Activated naive CD4-positive, alpha-beta T cell treated with anti-CD3 and anti-CD28 coated beads, Interleukin-2, amount 10 ng/mL, durations not matched to agents 7 days and 5 days (primary cell): ENCODE measurements around the gene TMEM134.

Experiments
- CTCF ChIA-PET: fragments of 350-600 bp; sonication (Branson Sonifier 250); formaldehyde crosslinking; loops from one replicate; lab custom pipeline; 2021; ENCODE audit warnings: antibody characterized with exemption; lab: Charles Lee
- DNase-seq: peaks from one replicate; pipeline ENCODE4 v3.0.0-alpha.2; 2020
- H3K27ac Mint-ChIP-seq: one replicate; pipeline ENCODE4 v1.8.0; 2021; ENCODE audit warnings: mild to moderate bottlenecking, moderate library complexity, mixed read lengths
- H3K27me3 Mint-ChIP-seq: one replicate; pipeline ENCODE4 v1.8.0; 2021; ENCODE audit warnings: mild to moderate bottlenecking, mixed read lengths
- H3K36me3 Mint-ChIP-seq: one replicate; pipeline ENCODE4 v1.8.0; 2021; ENCODE audit warnings: mixed read lengths
- H3K4me1 Mint-ChIP-seq: one replicate; pipeline ENCODE4 v1.8.0; 2021; ENCODE audit warnings: mixed read lengths
- H3K4me3 Mint-ChIP-seq: one replicate; pipeline ENCODE4 v1.8.0; 2021; ENCODE audit warnings: mild to moderate bottlenecking, moderate library complexity, mixed read lengths
- H3K9me3 Mint-ChIP-seq: one replicate; pipeline ENCODE4 v1.8.0; 2021; ENCODE audit warnings: mixed read lengths

The TMEM134 gene

DNA sequence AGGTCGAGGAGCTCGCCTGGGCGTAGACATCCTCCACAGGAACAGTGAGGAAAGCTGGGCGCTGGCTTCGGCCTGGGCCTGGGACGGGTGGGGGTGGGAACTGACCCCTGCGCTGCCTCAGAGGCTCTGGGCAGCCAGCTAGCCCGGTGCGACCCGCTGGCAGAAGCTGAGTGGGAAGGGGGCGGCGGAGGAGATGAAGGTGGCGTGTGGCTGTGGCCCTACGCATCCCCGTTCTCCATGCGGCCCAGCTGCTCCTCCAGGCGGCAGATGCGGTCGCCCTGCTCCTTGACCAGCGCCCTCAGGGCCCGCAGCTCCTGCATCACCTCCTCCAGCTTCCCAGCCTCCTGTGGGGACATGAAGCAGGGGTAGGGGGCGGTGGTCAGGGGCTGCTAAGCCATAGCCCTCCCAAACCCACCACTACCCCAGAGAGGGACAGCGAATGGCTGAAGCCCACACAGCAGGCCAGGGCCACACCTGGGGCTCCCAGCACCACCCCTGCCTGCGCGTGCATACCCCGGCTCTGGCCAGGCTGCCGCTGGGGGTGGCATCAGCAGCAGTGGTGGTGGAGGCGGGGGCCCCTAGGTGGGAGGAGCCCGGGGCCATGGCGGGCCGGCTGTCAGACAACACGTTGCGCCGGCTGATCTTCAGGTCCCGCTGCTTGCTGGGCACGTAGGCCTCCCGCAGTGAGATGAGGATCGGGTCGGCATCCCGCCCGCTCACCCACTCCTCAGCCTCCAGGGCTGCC lies 30.7 kb downstream of the TMEM134 start:
- Mint-ChIP-seq H3K9me3 (no peaks in the 10 kb centered on the region), H3K27me3 (peaks cover 4% of the 10 kb centered on the region), H3K36me3 (peaks cover 48% of the 10 kb centered on the region), H3K27ac (peak overlapping the region; percentile 97), H3K4me1 (peaks cover 64% of the 10 kb centered on the region), H3K4me3 (peak overlapping the region; percentile 100)
- CTCF ChIA-PET: interaction anchor here (0.6 to 6.3 kb wide), 18 partner anchors 9 to 87 kb away, joined by 3 to 36 read pairs (median 4); partner anchors contain the start of genes CDK2AP2, PPP1CA and TBC1D10C
- peak; percentile 90 for DNase-seq

DNA sequence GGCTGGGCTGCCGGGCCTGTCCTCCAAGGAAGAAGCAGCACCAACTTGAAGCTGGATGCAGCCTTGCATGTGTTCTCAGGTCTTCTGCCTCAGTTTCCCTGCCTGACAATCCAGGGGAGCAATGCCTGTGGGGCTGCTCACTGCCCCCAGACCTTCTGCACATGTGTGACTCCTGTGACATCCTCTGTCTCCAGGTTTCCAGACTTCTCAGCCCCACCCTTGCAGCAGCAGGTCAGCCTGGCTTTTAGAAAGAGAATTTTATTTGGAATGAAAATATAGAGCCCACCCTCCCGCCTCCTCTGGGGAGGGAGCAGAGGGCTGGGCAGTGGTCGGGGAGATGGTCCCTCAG lies 31.3 kb downstream of the TMEM134 start:
- peak overlapping the region; percentile 100 for H3K4me3 Mint-ChIP-seq

DNA sequence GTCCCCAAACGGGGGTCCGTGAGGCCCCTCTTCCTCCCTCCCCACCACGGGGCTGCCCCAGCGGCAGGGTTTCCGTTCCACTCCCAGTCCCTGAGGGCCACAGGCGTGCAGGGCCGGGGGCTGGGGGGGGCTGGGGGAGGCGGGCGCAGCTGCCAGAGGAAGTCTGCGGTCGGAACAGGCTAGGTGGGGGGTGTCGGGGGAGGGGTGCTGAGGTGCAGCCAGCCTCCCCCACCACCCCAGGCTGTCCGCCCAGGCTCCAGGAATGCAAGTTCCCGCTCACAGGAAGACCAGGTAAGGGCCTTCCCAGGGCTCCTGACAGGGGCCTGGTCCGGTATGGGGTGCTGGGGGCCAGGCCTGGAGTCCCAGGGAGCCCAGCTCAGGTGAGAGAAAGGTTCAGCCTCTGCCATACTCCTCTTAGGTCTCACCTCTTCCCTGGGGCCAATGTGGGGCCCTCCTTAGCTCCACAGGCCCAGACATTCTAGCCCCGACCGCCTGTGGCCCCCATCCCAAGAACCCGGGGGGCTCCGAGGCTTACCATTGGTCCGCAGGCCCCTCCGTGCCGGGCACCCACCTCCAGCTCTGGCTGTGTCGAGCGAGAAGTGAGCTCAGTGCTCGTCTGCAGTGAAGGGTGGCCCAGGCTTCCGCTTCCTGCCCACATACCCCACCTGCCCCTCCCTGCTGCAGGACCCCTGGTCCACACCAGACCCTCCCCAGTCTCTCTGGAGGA lies 31.8 kb downstream of the TMEM134 start, which contains the start of gene PTPRCAP:
Gene PTPRCAP (minus strand): TSS at position 601 of the 727 bp plus-strand sequence. CDS start 63 bp downstream, at position 538.
- peaks cover 51% of the 10 kb centered on the region for H3K36me3 Mint-ChIP-seq
- H3K4me1 Mint-ChIP-seq: peaks cover 65% of the 10 kb centered on the region
- H3K27ac Mint-ChIP-seq: peak within 1 kb of the TSS; percentile 97
- peak within 1 kb of the TSS; percentile 100 for H3K4me3 Mint-ChIP-seq
- H3K27me3 Mint-ChIP-seq: peaks cover 4% of the 10 kb centered on the region
- peak; percentile 88 for DNase-seq
- no peaks in the 10 kb centered on the region for H3K9me3 Mint-ChIP-seq
- CTCF ChIA-PET: interaction anchor here (0.6 to 6.3 kb wide), 10 partner anchors 8 to 51 kb away, joined by 3 to 36 read pairs (median 5); partner anchors contain the start of genes PPP1CA, RPS6KB2 and TBC1D10C

More for the DNA sequence above, 31.3 kb downstream of the TMEM134 start:
- Mint-ChIP-seq H3K9me3 (no peaks in the 10 kb centered on the region), H3K4me1 (peaks cover 66% of the 10 kb centered on the region), H3K36me3 (peaks cover 48% of the 10 kb centered on the region), H3K27me3 (peaks cover 4% of the 10 kb centered on the region), H3K27ac (peak overlapping the region; percentile 97)
- no peak for DNase-seq
- CTCF ChIA-PET: interaction anchor here (0.6 to 6.3 kb wide), 14 partner anchors 9 to 70 kb away, joined by 3 to 36 read pairs (median 4); partner anchors contain the start of genes CDK2AP2, PPP1CA, RPS6KB2 and TBC1D10C

DNA sequence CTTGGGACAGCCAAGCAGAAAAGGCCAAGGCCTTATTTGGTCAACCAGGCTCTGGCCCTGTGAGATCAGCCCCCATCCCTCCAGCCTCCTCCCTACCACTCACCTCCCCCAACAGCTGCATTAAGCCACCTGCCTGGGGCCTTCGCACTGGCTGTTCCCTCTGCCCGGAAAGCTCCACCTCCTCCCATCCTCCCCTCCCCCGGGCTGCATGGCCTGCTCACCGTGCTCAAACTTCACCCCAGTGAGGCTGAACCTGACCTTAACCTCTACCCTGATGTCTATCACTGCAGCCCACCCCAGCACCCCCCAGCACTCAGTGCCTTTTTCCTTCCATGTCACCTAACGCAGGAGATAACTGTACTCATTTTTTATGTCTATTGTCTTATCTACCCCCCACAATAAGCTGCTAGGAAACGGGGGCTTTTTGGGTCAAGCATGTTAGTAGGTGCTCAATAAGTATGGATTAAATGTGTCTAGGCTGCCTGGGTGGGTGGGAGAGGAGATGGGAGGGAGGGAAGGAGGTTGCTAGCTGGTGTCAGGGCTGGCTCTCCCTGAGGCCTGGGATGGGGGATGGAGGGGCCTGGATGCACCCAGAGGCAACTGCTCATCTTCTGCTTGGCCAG lies 32.5 kb downstream of the TMEM134 start:
- H3K36me3 Mint-ChIP-seq: peaks cover 56% of the 10 kb centered on the region
- peak; percentile 80 for DNase-seq
- H3K4me3 Mint-ChIP-seq: peak overlapping the region; percentile 100
- H3K27ac Mint-ChIP-seq: peak overlapping the region; percentile 97
- CTCF ChIA-PET: interaction anchor here (1.1 to 6.3 kb wide), 6 partner anchors 8 to 48 kb away, joined by 3 to 36 read pairs (median 6); partner anchors contain the start of genes PPP1CA, RPS6KB2 and TBC1D10C
- peaks cover 65% of the 10 kb centered on the region for H3K4me1 Mint-ChIP-seq
- no peaks in the 10 kb centered on the region for H3K9me3 Mint-ChIP-seq
- H3K27me3 Mint-ChIP-seq: peaks cover 4% of the 10 kb centered on the region

DNA sequence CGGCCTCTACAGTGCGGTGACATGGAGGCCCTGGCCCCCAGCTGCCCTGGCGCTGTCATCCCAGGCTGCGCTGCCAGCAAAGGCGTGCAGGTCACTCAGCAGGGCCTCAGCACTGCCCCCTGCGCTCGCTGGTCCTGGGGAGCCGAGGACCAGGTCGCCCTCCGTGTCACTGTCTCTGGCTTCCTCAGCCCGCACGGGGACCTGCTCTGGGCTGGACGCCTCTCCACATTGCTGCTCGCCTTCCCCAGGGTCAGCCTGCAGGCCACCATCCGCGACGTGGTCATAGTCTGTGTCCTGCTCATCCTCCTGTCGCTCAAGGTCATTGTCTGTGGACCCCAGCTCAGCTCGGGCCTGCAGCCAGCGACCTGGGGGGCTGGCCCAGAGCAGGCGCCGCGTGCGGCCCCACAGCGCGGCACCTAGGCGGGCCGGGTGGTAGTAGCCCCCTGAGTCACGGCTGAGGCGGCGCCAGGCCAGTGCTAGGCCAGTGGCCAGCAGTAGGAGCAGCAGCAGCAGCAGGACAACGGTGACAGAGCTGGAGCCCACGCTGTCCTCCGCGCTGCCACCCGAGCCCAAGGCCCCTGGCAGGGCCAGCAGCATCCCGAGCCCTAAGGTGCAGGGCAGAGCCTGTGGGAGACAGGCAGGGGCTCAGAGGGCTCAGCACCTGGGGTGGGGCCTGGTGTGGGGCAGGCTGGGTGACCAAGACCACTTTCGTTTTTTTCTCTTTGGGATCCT lies 33.2 kb downstream of the TMEM134 start:
- Mint-ChIP-seq H3K9me3 (no peaks in the 10 kb centered on the region), H3K27me3 (peaks cover 4% of the 10 kb centered on the region), H3K36me3 (peaks cover 54% of the 10 kb centered on the region), H3K4me1 (peaks cover 61% of the 10 kb centered on the region), H3K4me3 (peak overlapping the region; percentile 100), H3K27ac (peak overlapping the region; percentile 97)
- no peak for DNase-seq
- CTCF ChIA-PET: interaction anchor here (1.8 to 6.3 kb wide), 4 partner anchors 7 to 34 kb away, joined by 5 to 36 read pairs (median 10); partner anchors contain the start of genes PPP1CA, RPS6KB2 and TBC1D10C

DNA sequence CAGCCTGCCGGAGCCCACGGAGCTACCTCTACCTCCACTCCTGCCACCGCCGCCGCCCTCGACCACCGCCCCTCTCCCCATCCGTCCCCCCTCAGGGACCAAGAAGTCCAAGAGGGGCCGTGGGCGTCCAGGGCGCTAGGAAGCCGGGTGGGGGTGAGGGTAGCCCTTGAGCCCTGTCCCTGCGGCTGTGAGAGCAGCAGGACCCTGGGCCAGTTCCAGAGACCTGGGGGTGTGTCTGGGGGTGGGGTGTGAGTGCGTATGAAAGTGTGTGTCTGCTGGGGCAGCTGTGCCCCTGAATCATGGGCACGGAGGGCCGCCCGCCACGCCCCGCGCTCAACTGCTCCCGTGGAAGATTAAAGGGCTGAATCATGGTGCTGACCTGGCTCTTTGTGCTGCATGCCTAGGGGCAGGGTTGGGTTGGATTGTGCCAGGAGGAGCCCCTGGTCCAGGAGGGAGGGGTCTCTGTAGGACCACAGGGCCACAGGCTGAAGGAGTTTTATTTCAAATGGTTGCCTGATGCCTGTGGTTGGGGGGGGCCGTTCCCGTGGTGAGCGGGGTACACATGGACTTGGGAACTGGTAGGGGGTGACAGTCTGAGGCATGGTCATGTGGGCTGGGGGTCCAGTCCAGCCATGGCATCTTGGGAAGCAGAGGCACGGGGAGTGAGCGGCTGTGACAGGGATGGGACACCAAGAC lies 33.9 kb downstream of the TMEM134 start:
- Mint-ChIP-seq H3K27ac (peak overlapping the region; percentile 84), H3K9me3 (no peaks in the 10 kb centered on the region), H3K36me3 (peaks cover 52% of the 10 kb centered on the region), H3K27me3 (peaks cover 4% of the 10 kb centered on the region), H3K4me1 (peaks cover 58% of the 10 kb centered on the region), H3K4me3 (peak overlapping the region; percentile 100)
- CTCF ChIA-PET: no interaction called here
- DNase-seq: no peak

DNA sequence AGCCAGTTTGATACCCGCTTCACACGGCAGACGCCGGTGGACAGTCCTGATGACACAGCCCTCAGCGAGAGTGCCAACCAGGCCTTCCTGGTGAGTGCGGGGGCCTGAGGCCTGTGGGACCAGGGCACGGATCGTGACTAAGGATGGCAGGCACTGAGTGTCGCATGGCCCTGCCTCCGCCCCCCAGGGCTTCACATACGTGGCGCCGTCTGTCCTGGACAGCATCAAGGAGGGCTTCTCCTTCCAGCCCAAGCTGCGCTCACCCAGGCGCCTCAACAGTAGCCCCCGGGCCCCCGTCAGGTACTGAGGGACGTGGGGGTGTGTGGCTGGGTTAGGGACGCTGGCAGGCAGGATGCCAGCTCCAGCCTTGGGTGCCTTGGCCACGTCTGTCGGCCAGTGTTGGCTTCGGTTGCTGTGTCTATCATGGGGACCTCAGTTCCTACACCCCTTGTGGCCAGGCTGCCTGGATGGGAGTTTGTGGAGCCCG lies 34.6 kb downstream of the TMEM134 start:
- H3K36me3 Mint-ChIP-seq: peaks cover 46% of the 10 kb centered on the region
- CTCF ChIA-PET: no interaction called here
- peaks cover 4% of the 10 kb centered on the region for H3K27me3 Mint-ChIP-seq
- H3K4me1 Mint-ChIP-seq: peaks cover 58% of the 10 kb centered on the region
- no peak for DNase-seq
- peak overlapping the region; percentile 37 for H3K4me3 Mint-ChIP-seq
- no peaks in the 10 kb centered on the region for H3K9me3 Mint-ChIP-seq
- peak overlapping the region; percentile 75 for H3K27ac Mint-ChIP-seq

DNA sequence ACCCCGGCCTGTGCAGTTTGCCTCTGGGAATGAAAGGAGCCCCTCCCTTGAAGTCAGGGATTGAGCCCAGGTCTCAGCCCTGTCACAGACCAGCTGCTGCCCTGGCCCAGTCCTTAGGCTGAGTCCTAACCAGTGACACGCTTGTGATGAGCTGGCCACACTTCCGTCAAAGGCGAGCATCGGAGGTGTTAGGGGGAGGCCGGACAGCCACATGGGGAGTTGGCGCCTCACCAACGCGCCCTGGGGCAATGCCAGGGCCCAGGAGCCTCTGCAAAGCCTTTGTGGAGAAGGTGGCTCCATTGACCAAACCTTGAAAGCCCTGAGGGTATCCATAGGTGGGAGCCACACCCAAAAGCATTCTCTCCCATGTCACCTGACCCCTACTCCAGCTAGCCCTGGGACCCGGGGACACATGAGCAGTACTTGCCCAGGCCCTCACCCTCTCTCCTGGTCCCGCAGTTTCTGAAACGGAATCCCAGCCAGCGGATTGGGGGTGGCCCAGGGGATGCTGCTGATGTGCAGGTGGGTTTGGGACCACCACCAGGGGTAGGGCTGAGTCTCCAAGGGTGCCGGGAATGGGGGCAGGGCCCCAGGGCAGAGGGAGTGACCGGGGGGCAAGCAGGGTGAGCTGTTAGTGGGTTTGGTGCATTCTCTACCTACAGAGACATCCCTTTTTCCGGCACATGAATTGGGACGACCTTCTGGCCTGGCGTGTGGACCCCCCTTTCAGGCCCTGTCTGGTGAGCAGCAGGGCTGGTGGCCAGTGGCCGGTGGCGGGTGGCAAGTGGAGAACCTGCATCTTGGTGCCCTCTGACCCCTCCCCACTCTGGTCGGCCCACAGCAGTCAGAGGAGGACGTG lies 35.3 kb downstream of the TMEM134 start:
- Mint-ChIP-seq H3K4me1 (peaks cover 57% of the 10 kb centered on the region), H3K36me3 (peaks cover 42% of the 10 kb centered on the region), H3K27ac (peak overlapping the region; percentile 76), H3K9me3 (no peaks in the 10 kb centered on the region), H3K4me3 (peak overlapping the region; percentile 37), H3K27me3 (peaks cover 4% of the 10 kb centered on the region)
- no peak for DNase-seq
- CTCF ChIA-PET: interaction anchor here (1.7 kb wide), 1 partner anchor 32 kb away, joined by 5 read pairs; the partner anchor contains the start of gene PPP1CA

DNA sequence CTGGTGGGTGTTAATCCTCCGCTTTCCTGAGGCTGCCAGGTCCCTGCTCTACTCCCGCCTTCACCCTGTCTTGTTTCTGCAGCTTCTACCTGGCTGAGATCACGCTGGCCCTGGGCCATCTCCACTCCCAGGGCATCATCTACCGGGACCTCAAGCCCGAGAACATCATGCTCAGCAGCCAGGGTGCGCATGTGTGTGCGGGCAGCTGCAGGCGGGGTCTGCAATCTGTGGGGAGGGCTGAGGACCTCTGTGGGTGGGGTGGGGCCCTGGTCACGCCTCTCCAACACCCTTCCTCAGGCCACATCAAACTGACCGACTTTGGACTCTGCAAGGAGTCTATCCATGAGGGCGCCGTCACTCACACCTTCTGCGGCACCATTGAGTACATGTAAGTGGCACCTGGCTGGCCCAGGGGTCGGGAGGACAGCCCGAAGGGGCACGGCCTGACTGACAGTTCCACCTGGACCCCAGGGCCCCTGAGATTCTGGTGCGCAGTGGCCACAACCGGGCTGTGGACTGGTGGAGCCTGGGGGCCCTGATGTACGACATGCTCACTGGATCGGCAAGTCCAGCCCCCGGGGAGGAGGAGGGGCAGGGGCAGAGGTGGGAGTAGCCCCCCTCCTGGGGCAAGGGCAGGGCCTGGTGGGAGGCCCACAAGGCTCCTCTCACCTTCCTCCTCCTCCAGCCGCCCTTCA lies 36.2 kb downstream of the TMEM134 start:
- Mint-ChIP-seq H3K4me3 (no peak overlapping the region), H3K27ac (peak overlapping the region; percentile 76), H3K9me3 (no peaks in the 10 kb centered on the region), H3K27me3 (peaks cover 10% of the 10 kb centered on the region), H3K36me3 (peaks cover 37% of the 10 kb centered on the region), H3K4me1 (peaks cover 61% of the 10 kb centered on the region)
- DNase-seq: no peak
- CTCF ChIA-PET: interaction anchor here (1.7 kb wide), 1 partner anchor 31 kb away, joined by 5 read pairs; the partner anchor contains the start of gene PPP1CA

DNA sequence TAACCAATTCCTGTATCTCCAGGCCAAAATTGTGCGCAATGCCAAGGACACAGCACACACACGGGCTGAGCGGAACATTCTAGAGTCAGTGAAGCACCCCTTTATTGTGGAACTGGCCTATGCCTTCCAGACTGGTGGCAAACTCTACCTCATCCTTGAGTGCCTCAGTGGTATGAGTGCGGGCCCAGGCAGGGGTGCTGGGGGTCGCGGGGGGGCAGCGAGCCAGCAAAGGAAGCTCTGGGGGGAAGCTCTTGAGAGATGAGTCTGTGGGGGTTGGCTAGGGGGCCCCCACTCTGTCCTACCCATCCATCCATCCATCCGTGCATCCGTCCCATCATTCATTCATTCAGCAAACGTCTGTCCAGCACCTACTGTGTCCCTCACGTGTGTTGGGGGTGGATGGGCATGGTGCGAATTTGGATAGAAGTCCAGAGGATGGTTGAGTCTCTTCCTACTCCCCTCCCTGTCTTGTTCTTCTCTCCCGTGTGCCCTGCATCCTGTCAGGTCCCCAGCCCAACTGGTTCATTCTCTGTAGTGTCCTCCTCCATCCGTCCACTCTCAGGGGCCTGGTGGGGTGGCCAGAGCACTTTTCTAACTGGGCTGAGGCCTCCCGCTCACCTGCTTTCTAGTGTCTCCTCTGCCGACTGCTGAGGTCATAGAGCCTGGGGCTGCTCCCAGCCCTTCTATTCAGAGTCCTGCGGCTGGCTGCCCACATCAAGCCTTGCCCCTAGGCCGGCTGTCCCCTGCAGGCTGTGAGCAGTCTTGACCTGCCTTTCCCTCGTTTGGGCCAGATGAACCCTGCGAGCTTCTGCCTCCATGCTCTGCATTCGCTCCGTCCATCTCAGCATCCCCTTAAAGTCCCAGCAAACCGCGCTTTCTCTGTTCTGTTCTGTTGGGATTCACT lies 37.5 kb downstream of the TMEM134 start:
- Mint-ChIP-seq H3K27me3 (peaks cover 6% of the 10 kb centered on the region), H3K9me3 (no peaks in the 10 kb centered on the region), H3K4me1 (peaks cover 71% of the 10 kb centered on the region), H3K27ac (peak overlapping the region; percentile 75), H3K36me3 (peaks cover 28% of the 10 kb centered on the region), H3K4me3 (peak overlapping the region; percentile 14)
- CTCF ChIA-PET: interaction anchor here (1.7 kb wide), 1 partner anchor 30 kb away, joined by 5 read pairs; the partner anchor contains the start of gene PPP1CA
- no peak for DNase-seq

DNA sequence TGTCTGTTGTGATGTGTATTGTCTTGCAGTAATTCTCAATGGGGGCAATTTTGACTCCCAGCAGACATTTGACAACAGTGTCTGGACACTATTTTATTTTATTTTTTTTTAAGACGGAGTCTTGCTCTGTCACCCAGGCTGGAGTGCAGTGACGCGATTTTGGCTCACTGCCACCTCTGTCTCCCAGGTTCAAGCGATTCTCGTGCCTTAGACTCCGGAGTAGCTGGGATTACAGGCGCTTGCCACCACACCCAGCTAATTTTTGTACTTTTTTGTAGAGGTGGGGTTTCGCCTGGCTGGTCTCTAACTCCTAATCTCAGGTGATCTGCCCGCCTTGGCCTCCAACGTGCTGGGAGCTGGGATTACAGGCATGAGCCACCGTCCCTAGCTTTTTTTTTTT lies 39.3 kb downstream of the TMEM134 start:
- Mint-ChIP-seq H3K4me1 (peaks cover 72% of the 10 kb centered on the region), H3K4me3 (peak overlapping the region; percentile 98)

More for the DNA sequence above, 39.3 kb downstream of the TMEM134 start:
- Mint-ChIP-seq H3K27me3 (peaks cover 6% of the 10 kb centered on the region), H3K36me3 (peaks cover 16% of the 10 kb centered on the region), H3K9me3 (no peaks in the 10 kb centered on the region), H3K27ac (peak overlapping the region; percentile 95)
- CTCF ChIA-PET: no interaction called here
- DNase-seq: no peak
